Subcutaneous preadipocyte (primary cell): ENCODE results near the gene COL20A1. TPM values are rescaled to one million over a fixed set of nuclear protein-coding genes. Genes with fewer than 3 reads are reported as not detected.
A peak's percentile ranks its signal among the peaks of the same experiment; 100 is the strongest.

Experiments
- small RNA-seq: library from RNA; depleted of rRNA; stranded (forward); fragments of <200 nt; gene quantifications from one replicate; pipeline ENCODE3, GENCODE V24; 2012
- total RNA-seq: library from RNA; depleted of rRNA; stranded (reverse); fragments of >200 nt; gene quantifications from 2 replicates; pipeline ENCODE4 v1.2.3, GENCODE V29; 2012

Gene COL20A1
- not detected in 2 replicates for total RNA-seq

GRCh38 chr20:63292904-63293303 lies at the start of gene COL20A1:
Gene COL20A1 (plus strand): TSS chr20:63293186. CDS start chr20:63295108, 1,922 bp downstream.

GRCh38 chr20:63254232-63254605 lies 38.8 kb upstream of the COL20A1 start, which contains the start of gene NKAIN4:
Gene NKAIN4 (minus strand): TSS chr20:63254463. CDS start chr20:63254450, 13 bp downstream.

DNA sequence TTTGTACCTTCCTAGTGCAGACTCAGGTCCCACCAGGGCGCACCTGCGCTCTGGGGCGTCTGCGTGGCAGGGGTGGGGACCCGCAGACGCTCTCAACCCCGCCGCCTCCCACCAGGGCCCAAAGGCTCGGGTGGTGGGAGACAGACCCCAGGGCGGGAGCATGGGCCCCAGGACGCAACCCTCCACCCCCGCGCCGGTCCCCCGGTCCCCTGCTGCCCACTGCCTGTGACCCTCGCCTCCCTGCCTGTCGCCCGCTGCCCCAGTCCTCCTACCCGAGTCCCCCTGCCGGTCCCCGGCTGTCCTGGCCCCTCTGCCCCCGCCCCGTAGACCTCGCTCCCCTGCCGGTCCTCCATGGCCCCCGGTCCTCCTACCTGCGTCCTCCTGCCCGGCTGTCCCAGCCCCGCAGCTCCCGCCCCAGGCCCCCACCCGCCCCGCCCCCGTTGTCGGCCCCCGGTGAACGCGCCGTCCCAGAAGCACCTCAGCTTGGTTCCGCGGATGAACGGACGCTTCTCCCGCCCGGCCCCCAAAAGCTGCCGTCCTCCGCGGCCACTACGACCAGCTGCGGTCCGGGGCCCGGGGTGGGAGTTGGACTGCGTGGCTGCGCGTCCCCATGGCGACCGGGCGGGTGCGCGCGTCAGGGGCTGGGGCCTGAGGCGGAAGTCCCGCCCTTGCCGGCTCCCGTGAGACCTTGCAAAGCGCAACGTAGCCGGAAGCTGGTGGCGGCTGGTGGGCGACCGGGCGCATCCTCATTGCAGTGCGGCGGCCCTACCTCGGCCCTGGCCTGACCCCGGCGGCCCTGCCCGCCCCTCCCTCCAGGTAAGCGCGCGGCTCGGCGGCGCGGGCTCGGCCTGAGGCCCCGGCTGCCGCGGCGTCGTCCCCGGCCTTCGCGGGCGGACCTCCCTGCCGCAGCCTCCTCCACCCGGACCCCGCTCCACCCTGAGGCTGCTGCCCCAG lies 20.6 kb upstream of the COL20A1 start, which contains the start of gene ARFGAP1:
Gene ARFGAP1, plus strand, starts transcription at position 709 of the 954 bp plus-strand sequence. CDS start 2,768 bp downstream, outside the sequence.

DNA sequence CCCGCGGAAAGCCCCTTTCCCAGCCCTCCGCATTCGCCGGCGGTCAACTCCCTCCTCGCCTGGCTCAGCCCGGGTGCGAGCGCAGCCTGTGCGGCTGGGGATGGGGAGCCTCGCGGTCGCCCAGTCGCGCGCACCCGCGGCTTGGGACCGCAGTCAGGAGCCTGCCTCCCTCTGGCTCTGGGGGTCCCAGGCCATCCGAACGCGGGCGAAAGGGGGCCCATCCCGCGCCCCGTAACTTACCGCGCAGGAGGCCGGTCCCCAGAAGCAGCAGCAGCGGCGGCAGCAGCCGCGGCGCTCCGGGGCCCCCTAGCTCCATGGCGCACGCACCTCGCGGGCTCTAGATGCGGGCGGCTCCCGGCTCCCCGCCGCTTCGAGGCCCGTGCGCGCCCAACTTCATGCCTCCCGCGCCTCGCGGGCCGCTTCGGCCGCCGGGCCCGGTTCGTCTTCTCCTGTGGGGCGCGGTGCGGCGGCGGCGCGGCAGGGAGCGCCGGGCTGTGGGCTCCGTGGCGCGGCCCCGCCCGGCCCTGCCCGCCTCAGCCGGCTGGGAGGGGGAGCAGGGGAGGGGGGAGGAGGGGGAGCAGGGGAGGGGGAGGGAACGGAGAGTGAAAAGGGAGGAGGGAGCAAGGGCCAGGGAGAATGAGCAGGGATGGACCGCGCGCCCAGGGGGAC lies 68.0 kb downstream of the COL20A1 start, which contains the start of gene CHRNA4:
Gene CHRNA4, minus strand, starts transcription at position 500 of the 669 bp plus-strand sequence. Its CDS starts 184 bp downstream, at position 316.

Small RNA genes within 50 kb of the gene (small RNA-seq; reads per million reads assigned to genes)
- gene MIR4326 (0.08 reads per million), gene RNU6-994P (0.57 reads per million, percentile 35 among the genes with 10 or more reads in this experiment)

Other genes with a start within 250 kb of the COL20A1 start
- gene YTHDF1, start 77.1 kb upstream of the COL20A1 start, total RNA-seq, result 18.0 and 25.6 TPM in 2 replicates
- not detected in 2 replicates for gene BIRC7, start 57.3 kb upstream of the COL20A1 start, total RNA-seq
- not detected in 2 replicates for gene NKAIN4, start 38.7 kb upstream of the COL20A1 start, total RNA-seq
- 51.8 and 63.5 TPM in 2 replicates for gene ARFGAP1, start 20.4 kb upstream of the COL20A1 start, total RNA-seq
- gene CHRNA4, start 68.2 kb downstream of the COL20A1 start, total RNA-seq, result not detected in 2 replicates
- not detected in 2 replicates for gene KCNQ2, start 179.5 kb downstream of the COL20A1 start, total RNA-seq
- gene EEF1A2, start 205.9 kb downstream of the COL20A1 start, total RNA-seq, result not detected in 2 replicates
- 58.6 and 66.9 TPM in 2 replicates for gene PPDPF, start 227.6 kb downstream of the COL20A1 start, total RNA-seq
- under 0.01 TPM in 1 of 2 replicates, not detected in the other for gene PTK6, start 244.2 kb downstream of the COL20A1 start, total RNA-seq